Fibroblast of lung (primary cell): ENCODE data around the gene ELL.

ENCODE experiments used
- EZH2 ChIP-seq: IDR thresholded peaks from 2 replicates; pipeline ENCODE4 v1.5.1; 2012; ENCODE audit warnings: low read length, control low read depth, mild to moderate bottlenecking; ENCODE audit errors: missing control alignments
- TF ChIP-seq, protein P1 (sequence below), 2 donors: IDR thresholded peaks in 1 of 2; conservative IDR thresholded peaks in 1 of 2; 1 replicate in 1 of 2; 2 replicates in 1 of 2; pipeline ENCODE4 v1.5.1; 2011 to 2012; ENCODE audit warnings: low read length in 2 of 2, control low read depth in 1 of 2, inconsistent platforms in 1 of 2, low read depth in 1 of 2, mild to moderate bottlenecking in 1 of 2

- TF ChIP-seq, protein P1, sequence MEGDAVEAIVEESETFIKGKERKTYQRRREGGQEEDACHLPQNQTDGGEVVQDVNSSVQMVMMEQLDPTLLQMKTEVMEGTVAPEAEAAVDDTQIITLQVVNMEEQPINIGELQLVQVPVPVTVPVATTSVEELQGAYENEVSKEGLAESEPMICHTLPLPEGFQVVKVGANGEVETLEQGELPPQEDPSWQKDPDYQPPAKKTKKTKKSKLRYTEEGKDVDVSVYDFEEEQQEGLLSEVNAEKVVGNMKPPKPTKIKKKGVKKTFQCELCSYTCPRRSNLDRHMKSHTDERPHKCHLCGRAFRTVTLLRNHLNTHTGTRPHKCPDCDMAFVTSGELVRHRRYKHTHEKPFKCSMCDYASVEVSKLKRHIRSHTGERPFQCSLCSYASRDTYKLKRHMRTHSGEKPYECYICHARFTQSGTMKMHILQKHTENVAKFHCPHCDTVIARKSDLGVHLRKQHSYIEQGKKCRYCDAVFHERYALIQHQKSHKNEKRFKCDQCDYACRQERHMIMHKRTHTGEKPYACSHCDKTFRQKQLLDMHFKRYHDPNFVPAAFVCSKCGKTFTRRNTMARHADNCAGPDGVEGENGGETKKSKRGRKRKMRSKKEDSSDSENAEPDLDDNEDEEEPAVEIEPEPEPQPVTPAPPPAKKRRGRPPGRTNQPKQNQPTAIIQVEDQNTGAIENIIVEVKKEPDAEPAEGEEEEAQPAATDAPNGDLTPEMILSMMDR (conservative IDR thresholded peaks at IDR 0.05 in 1 of 2, IDR thresholded peaks at IDR 0.05 in 1 of 2; ENCODE audit: low read depth in 1 of 2, low read length in 2 of 2): no peak
- no peak for TF ChIP-seq EZH2
These were observed 99.2 kb downstream of the ELL start for GRCh38 chr19:18422530-18423191.
